SK-N-SH treated with all-trans-retinoic acid at 6 μM for 48 hours (cell line): ENCODE results near the gene ZFP92.

Experiments
- ARNTL ChIP-seq: fragments of 450-650 bp; formaldehyde crosslinking; IDR thresholded peaks from 2 replicates; pipeline ENCODE4 v1.5.0; 2020; ENCODE audit warnings: low read depth, mild to moderate bottlenecking, moderate library complexity, borderline replicate concordance
- GLIS3 ChIP-seq: fragments of 250-450 bp; sonication (Bioruptor Pico); IDR thresholded peaks from 2 replicates; pipeline ENCODE4 v1.5.0; 2020; ENCODE audit warnings: mild to moderate bottlenecking, moderate library complexity
- OSR1 ChIP-seq: fragments of 250-450 bp; sonication (Bioruptor Pico); IDR thresholded peaks from 2 replicates; pipeline ENCODE4 v1.8.0; 2022; ENCODE audit warnings: moderate library complexity, mild to moderate bottlenecking, inconsistent platforms
- RARB ChIP-seq: fragments of 250-450 bp; sonication (Bioruptor Pico); IDR thresholded peaks from 2 replicates; pipeline ENCODE4 v1.8.0; 2021; ENCODE audit warnings: mild to moderate bottlenecking, moderate library complexity
- ZFP3 ChIP-seq: fragments of 250-450 bp; sonication (Bioruptor Pico); IDR thresholded peaks from 2 replicates; pipeline ENCODE4 v1.5.0; 2020; ENCODE audit warnings: mild to moderate bottlenecking, moderate library complexity
- ZNF565 ChIP-seq: fragments of 450-650 bp; formaldehyde crosslinking; conservative IDR thresholded peaks from 2 replicates; pipeline ENCODE4 v1.5.0; 2020; ENCODE audit warnings: low read depth, mild to moderate bottlenecking, moderate library complexity
- TF ChIP-seq, protein P1 (sequence below): fragments of 250-450 bp; sonication (Bioruptor Pico); IDR thresholded peaks from 2 replicates; pipeline ENCODE4 v1.5.1; 2020; ENCODE audit warnings: low read depth, mild to moderate bottlenecking, moderate library complexity
- TF ChIP-seq, protein P2 (sequence below): fragments of 250-450 bp; sonication (Bioruptor Pico); IDR thresholded peaks from 2 replicates; pipeline ENCODE4 v1.8.0; 2020; ENCODE audit warnings: mild to moderate bottlenecking, moderate library complexity, borderline replicate concordance
- TF ChIP-seq, protein P3 (sequence below): fragments of 250-450 bp; sonication (Bioruptor Pico); IDR thresholded peaks from 2 replicates; pipeline ENCODE4 v1.8.0; 2021; ENCODE audit warnings: low read depth, mild to moderate bottlenecking, moderate library complexity, borderline replicate concordance
- TF ChIP-seq, protein P4 (sequence below): fragments of 250-450 bp; sonication (Bioruptor Pico); IDR thresholded peaks from 2 replicates; pipeline ENCODE4 v1.5.0; 2020; ENCODE audit warnings: mild to moderate bottlenecking, moderate library complexity

DNA sequence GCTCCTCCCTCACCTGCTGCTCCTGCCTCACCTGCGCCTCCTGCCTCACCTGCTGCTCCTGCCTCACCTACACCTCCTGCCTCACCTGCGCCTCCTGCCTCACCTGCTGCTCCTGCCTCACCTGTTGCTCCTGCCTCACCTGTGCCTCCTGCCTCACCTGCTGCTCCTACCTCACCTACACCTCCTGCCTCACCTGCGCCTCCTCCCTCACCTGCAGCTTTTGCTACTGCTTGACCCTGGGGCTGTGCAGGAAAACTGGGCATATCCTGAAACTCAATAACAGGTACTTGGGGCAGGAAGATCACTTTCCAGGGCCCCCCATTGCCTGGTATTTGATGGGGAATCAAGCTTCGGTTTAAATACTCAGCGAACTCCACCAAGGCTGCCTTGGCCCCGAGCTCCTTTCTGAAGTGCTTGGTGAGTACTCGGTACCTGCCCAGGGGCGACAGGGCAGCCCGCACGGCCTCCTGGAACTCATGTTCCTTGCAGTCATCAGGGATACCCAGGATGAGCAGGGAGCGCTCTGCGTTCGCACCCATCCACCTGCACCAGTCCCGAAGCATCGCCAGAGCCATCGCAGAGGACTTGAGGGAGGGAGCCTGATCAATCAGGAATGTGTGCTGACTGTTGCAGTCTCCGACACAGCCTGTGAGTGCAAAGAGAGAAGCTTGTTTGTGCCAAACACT lies 12.9 kb upstream of the ZFP92 start:
- TF ChIP-seq, protein P1, sequence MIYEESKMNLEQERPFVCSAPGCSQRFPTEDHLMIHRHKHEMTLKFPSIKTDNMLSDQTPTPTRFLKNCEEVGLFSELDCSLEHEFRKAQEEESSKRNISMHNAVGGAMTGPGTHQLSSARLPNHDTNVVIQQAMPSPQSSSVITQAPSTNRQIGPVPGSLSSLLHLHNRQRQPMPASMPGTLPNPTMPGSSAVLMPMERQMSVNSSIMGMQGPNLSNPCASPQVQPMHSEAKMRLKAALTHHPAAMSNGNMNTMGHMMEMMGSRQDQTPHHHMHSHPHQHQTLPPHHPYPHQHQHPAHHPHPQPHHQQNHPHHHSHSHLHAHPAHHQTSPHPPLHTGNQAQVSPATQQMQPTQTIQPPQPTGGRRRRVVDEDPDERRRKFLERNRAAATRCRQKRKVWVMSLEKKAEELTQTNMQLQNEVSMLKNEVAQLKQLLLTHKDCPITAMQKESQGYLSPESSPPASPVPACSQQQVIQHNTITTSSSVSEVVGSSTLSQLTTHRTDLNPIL (CRISPR knock-in tag): no peak
- no peak for TF ChIP-seq ZFP3
- TF ChIP-seq ZNF565 (CRISPR knock-in tag): no peak
- TF ChIP-seq, protein P2, sequence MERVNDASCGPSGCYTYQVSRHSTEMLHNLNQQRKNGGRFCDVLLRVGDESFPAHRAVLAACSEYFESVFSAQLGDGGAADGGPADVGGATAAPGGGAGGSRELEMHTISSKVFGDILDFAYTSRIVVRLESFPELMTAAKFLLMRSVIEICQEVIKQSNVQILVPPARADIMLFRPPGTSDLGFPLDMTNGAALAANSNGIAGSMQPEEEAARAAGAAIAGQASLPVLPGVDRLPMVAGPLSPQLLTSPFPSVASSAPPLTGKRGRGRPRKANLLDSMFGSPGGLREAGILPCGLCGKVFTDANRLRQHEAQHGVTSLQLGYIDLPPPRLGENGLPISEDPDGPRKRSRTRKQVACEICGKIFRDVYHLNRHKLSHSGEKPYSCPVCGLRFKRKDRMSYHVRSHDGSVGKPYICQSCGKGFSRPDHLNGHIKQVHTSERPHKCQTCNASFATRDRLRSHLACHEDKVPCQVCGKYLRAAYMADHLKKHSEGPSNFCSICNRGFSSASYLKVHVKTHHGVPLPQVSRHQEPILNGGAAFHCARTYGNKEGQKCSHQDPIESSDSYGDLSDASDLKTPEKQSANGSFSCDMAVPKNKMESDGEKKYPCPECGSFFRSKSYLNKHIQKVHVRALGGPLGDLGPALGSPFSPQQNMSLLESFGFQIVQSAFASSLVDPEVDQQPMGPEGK (CRISPR knock-in tag): no peak
- TF ChIP-seq OSR1: no peak
- TF ChIP-seq RARB (CRISPR knock-in tag): no peak
- TF ChIP-seq, protein P3, sequence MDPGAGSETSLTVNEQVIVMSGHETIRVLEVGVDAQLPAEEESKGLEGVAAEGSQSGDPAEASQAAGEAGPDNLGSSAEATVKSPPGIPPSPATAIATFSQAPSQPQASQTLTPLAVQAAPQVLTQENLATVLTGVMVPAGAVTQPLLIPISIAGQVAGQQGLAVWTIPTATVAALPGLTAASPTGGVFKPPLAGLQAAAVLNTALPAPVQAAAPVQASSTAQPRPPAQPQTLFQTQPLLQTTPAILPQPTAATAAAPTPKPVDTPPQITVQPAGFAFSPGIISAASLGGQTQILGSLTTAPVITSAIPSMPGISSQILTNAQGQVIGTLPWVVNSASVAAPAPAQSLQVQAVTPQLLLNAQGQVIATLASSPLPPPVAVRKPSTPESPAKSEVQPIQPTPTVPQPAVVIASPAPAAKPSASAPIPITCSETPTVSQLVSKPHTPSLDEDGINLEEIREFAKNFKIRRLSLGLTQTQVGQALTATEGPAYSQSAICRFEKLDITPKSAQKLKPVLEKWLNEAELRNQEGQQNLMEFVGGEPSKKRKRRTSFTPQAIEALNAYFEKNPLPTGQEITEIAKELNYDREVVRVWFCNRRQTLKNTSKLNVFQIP (CRISPR knock-in tag): no peak
- TF ChIP-seq, protein P4, sequence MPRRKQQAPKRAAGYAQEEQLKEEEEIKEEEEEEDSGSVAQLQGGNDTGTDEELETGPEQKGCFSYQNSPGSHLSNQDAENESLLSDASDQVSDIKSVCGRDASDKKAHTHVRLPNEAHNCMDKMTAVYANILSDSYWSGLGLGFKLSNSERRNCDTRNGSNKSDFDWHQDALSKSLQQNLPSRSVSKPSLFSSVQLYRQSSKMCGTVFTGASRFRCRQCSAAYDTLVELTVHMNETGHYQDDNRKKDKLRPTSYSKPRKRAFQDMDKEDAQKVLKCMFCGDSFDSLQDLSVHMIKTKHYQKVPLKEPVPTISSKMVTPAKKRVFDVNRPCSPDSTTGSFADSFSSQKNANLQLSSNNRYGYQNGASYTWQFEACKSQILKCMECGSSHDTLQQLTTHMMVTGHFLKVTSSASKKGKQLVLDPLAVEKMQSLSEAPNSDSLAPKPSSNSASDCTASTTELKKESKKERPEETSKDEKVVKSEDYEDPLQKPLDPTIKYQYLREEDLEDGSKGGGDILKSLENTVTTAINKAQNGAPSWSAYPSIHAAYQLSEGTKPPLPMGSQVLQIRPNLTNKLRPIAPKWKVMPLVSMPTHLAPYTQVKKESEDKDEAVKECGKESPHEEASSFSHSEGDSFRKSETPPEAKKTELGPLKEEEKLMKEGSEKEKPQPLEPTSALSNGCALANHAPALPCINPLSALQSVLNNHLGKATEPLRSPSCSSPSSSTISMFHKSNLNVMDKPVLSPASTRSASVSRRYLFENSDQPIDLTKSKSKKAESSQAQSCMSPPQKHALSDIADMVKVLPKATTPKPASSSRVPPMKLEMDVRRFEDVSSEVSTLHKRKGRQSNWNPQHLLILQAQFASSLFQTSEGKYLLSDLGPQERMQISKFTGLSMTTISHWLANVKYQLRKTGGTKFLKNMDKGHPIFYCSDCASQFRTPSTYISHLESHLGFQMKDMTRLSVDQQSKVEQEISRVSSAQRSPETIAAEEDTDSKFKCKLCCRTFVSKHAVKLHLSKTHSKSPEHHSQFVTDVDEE (CRISPR knock-in tag): no peak
- no peak for TF ChIP-seq ARNTL
- no peak for TF ChIP-seq GLIS3 (CRISPR knock-in tag)
